HG03460 (cell line): ENCODE data around the gene ZNF549.
"Not testable (repeated sequence)": the region's sequence is repeated elsewhere in the genome, so short reads cannot be mapped to it uniquely, and the experiment has no call there.

ENCODE experiments used
- ATAC-seq: cut with Tn5 transposase; IDR thresholded peaks from one replicate; pipeline ENCODE4 v1.9.1; 2021; ENCODE audit not compliant: unreplicated experiment

Gene ZNF549

GRCh38 chr19:57527136-57527881 is at the start of gene ZNF549:
Gene ZNF549 (plus strand): TSS chr19:57527356. CDS start chr19:57527574, 218 bp downstream.
- ATAC-seq = peak; percentile 98

DNA sequence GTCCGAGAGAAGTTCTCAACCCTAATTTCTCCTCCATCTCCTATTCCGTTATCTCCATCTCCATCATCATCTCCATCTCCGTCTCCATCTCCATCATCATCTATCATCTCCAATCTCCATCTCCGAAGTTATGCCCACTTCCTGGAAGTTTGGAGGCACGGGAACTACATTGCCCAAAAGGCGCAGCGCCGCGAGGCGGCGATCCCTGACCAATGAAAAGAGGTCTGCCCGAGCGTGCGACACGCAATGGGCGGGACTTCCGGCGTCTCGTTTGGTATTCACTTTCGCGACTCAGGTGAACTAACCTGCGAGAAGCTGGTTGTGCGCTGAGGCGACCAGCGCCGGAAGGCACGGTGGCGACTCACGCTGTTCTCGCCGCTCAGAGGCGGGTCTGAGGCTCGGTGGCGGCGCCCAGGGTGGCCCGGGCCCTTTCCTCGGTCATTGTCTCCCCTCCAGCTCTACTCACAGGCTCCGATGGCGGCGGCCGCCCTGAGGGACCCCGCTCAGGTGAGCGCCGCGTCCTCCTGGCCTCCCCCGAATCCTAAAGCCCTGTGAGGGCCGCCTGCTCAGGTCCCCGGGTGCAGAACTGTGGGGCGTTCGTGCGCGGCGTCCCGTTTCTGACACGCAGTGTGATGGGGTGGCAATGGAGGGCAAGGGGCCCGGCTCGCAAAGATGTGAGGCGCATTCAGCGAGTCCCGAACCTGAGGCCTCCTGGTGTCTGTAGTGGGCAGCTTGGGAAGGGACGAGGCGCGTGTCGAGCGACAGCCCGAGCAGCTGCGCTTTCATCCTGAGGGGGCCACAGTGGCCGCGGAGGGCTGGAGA is 39.5 kb upstream of the ZNF549 start, which contains the start of gene ZNF419:
Gene ZNF419, plus strand, starts transcription at position 274 of the 822 bp plus-strand sequence. Its CDS starts 201 bp downstream, at position 475.
- peak; percentile 96 for ATAC-seq

- not testable (repeated sequence) for ATAC-seq
Measured at GRCh38 chr19:57488299-57488644, 38.9 kb upstream of the ZNF549 start.

- not testable (repeated sequence) for ATAC-seq
Measured at GRCh38 chr19:57499332-57499679, 27.9 kb upstream of the ZNF549 start.

- ATAC-seq = peak; percentile 98
Measured at GRCh38 chr19:57499680-57500395, 27.3 kb upstream of the ZNF549 start, which contains the start of gene ZNF773. Gene ZNF773 (plus strand): TSS chr19:57499938. CDS start chr19:57500081, 143 bp downstream.

DNA sequence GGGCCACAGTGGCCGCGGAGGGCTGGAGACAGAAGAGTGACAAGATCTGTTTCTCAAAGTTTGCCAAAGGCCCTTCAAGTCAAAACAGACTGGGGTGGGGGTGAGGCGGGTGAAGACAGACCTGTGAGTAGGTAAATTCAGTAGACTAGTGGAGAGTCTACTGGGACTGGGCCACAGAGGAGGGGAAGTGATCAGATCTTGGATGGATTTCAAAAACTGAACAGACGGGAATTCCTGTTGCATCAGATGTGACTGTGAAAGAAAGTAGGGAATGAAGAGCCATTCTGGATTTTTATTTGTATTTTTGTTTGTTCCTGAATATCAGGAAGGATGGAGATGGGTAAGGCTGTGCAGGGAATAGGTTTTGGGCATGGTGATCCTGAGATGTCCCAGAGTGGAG is 26.8 kb upstream of the ZNF549 start:
- ATAC-seq = not testable (repeated sequence)

DNA sequence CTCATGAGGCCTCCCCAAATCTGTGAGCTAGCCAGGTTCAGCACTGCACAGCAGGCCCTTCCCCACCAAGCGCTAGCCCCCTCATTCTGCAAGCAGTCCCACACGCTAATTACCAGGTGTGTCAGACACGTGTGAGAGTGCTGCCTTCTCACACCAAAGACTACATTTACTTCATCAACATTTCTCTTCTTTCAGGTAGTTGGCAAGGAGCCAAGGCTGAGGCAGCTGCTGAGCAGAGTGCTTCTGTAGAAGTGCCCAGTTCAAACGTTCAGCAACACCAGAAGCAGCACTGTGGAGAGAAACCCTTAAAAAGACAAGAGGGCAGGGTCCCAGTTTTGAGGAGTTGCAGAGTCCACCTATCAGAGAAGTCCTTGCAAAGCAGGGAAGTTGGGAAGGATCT is 21.0 kb upstream of the ZNF549 start:
- ATAC-seq = no peak

GRCh38 chr19:57511484-57511883 is 15.7 kb upstream of the ZNF549 start:
- ATAC-seq = no peak

DNA sequence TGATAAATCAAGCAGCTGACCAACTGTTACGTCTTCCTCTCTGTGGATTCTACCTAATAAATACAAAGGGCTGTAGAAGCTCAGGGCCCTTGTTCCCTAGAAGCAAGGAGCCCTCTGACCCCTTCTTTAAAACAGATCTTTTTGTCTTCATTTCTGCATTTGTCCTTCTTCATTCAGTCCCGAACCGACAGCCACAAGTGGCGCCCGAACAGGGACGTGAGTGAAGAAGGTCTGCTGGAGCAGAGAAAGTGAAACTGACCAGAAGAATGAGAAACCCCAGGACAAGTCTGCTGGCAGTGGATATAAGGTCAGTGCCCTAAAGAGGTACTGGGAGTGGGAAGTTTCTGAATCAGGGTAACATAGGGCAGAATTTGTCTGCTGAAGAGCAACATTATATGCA is 14.3 kb upstream of the ZNF549 start:
- no peak for ATAC-seq

- no peak for ATAC-seq
Measured at GRCh38 chr19:57515255-57515654, 11.9 kb upstream of the ZNF549 start.

- ATAC-seq = not testable (repeated sequence)
Measured at GRCh38 chr19:57518021-57518420, 9.1 kb upstream of the ZNF549 start.

DNA sequence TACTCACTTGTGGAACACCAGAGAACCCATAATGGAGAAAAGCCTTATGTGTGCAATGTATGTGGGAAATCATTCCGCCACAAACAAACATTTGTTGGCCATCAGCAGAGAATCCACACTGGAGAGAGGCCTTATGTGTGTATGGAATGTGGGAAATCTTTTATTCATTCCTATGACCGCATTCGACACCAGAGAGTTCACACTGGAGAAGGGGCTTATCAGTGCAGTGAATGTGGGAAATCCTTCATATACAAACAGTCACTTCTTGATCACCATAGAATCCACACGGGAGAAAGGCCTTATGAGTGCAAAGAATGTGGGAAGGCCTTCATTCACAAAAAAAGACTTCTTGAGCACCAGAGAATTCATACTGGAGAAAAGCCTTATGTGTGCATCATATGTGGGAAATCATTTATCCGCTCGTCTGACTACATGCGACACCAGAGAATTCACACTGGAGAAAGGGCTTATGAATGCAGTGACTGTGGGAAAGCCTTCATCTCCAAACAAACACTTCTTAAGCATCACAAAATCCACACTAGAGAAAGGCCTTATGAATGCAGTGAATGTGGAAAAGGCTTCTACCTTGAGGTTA is 10.9 kb downstream of the ZNF549 start:
- no peak for ATAC-seq

DNA sequence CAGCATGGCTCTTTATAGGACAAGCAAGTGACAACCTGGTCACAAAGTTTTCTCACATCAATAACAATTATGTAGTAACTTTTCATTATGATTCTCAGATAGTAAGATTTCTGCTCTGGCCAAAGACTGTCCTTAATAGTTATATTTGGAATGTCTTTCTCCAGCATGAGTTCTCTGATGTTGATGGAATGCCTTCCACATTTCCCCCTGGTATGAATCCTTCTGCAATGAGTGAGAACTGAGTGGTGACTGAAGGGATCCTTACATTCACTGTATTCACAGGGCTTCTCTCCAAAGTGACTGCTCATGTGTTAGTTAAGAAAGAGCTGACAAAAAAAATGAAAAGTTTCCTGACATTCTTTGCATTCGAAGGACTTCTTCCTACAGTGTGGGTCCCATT is 19.4 kb downstream of the ZNF549 start:
- ATAC-seq = no peak

- ATAC-seq = no peak
Measured at GRCh38 chr19:57552432-57552831, 25.3 kb downstream of the ZNF549 start.

- no peak for ATAC-seq
Measured at GRCh38 chr19:57557659-57558058, 30.5 kb downstream of the ZNF549 start.

- no peak for ATAC-seq
Measured at GRCh38 chr19:57558525-57558924, 31.4 kb downstream of the ZNF549 start.

- peak; percentile 27 for ATAC-seq
Measured at GRCh38 chr19:57559008-57559403, 31.9 kb downstream of the ZNF549 start.

GRCh38 chr19:57559404-57560025 is 32.4 kb downstream of the ZNF549 start, which contains the start of gene ZNF550:
Gene ZNF550 (minus strand): TSS chr19:57559863. CDS start chr19:57559682, 181 bp downstream.
- peak; percentile 97 for ATAC-seq

- no peak for ATAC-seq
Measured at GRCh38 chr19:57560049-57560491, 32.9 kb downstream of the ZNF549 start.

- ATAC-seq = no peak
Measured at GRCh38 chr19:57563547-57563946, 36.4 kb downstream of the ZNF549 start.
